GM21515 (cell line): ENCODE data around the gene LRP8.
A peak's percentile ranks its signal among the peaks of the same experiment; 100 is the strongest.

Experiments
- ATAC-seq: cut with Tn5 transposase; IDR thresholded peaks from one replicate; pipeline ENCODE4 v1.9.1; 2021; ENCODE audit not compliant: unreplicated experiment

Gene LRP8

GRCh38 chr1:53340660-53341520 is 13.0 kb upstream of the LRP8 start:
- ATAC-seq, result no peak

GRCh38 chr1:53339736-53340635 is 12.1 kb upstream of the LRP8 start:
- ATAC-seq, result no peak

- ATAC-seq, result no peak
Measured at GRCh38 chr1:53338423-53338822, 10.6 kb upstream of the LRP8 start.

GRCh38 chr1:53337499-53337898 is 9.6 kb upstream of the LRP8 start:
- ATAC-seq, result no peak

- no peak for ATAC-seq
Measured at GRCh38 chr1:53336146-53336545, 8.3 kb upstream of the LRP8 start.

GRCh38 chr1:53335661-53336060 is 7.8 kb upstream of the LRP8 start:
- ATAC-seq, result no peak

- ATAC-seq, result no peak
Measured at GRCh38 chr1:53334781-53335180, 6.9 kb upstream of the LRP8 start.

- ATAC-seq, result no peak
Measured at GRCh38 chr1:53334312-53334711, 6.4 kb upstream of the LRP8 start.

- no peak for ATAC-seq
Measured at GRCh38 chr1:53332833-53333232, 5.0 kb upstream of the LRP8 start.

- ATAC-seq, result no peak
Measured at GRCh38 chr1:53332186-53332564, 4.3 kb upstream of the LRP8 start.

- no peak for ATAC-seq
Measured at GRCh38 chr1:53331446-53332185, 3.7 kb upstream of the LRP8 start.

- no peak for ATAC-seq
Measured at GRCh38 chr1:53330819-53331218, 2.9 kb upstream of the LRP8 start.

GRCh38 chr1:53328541-53329499 is 950 bp upstream of the LRP8 start:
- ATAC-seq, result no peak

GRCh38 chr1:53327182-53327913 is 522 bp downstream of the LRP8 start:
- ATAC-seq, result peak; percentile 7

- ATAC-seq, result peak; percentile 21
Measured at GRCh38 chr1:53326598-53327181, 1.2 kb downstream of the LRP8 start.

GRCh38 chr1:53326088-53326597 is 1.7 kb downstream of the LRP8 start:
- peak; percentile 79 for ATAC-seq

- ATAC-seq, result no peak
Measured at GRCh38 chr1:53325326-53326087, 2.4 kb downstream of the LRP8 start.

GRCh38 chr1:53324728-53325297 is 3.1 kb downstream of the LRP8 start:
- no peak for ATAC-seq
